ENCODE results near the gene C16orf92.
"Not testable (repeated sequence)": the region's sequence is repeated elsewhere in the genome, so short reads cannot be mapped to it uniquely, and the experiment has no call there.

The C16orf92 gene

GRCh38 chr16:30027588-30028437, 4.8 kb downstream of the C16orf92 start:
- no peak for FAIRE-seq

DNA sequence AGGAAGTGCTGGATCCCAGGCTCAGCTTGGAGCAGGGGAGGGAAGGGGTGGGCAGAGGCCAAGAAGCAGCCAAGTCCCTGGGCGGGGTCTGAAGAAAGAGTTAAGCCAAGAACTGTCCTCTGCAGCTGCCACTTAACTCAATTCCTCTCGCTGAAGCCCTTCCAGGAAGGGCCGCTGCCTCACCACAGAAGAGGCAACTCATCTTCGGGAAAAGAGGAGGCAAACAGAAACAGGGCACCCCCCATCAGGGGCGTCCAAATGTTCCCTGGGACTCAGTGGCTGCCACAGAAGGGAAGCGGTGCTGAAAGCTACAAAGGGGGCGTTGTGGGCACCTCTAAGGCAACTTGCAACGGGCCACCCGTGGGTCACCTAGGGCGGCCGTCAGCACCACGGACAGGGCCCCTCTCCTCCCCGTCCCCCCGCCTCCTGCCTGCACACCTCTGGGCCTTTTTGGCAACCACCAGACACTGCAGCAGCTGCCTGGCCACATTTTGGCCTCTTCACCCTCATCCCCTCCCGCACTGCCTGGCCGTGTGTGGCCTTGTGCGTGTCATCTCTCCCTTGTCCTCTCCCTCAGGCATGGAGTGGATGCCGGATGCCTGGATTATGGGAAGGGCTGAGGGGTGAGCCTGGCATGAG, 5.6 kb downstream of the C16orf92 start:
- FAIRE-seq = no peak

DNA sequence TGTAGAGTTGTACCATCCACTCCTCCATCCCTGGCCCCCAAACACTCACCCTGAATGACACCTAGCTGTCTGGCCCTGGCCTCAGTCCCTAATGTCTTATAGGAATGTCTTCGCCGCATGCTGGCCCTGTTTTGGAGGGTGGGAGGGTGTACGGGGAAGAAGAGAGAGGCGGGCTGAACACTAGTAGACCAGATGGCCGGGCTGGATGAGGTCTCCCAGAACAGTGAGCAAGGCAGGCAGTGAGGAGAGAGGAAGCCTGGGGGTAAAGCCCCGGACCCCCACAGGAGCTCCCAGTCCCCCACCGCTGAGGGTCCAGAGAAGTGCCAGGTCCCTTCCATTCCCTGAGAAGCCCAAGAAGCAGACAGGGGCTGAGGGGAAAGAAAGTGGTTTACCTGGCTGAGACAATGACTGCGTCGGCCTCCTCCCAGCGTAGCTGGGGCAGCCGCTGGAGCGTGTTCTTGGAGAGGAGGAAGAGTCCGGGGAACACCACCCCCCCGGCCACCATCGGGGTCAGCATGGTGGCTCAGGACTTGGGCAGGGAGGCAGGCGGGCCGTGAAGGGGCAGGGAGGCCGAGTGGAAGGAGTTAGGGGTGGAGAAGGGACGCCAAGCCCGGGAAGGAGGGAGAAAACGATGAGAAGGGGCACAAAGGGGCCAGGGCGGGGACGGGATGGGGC, 7.2 kb downstream of the C16orf92 start:
- FAIRE-seq = no peak

DNA sequence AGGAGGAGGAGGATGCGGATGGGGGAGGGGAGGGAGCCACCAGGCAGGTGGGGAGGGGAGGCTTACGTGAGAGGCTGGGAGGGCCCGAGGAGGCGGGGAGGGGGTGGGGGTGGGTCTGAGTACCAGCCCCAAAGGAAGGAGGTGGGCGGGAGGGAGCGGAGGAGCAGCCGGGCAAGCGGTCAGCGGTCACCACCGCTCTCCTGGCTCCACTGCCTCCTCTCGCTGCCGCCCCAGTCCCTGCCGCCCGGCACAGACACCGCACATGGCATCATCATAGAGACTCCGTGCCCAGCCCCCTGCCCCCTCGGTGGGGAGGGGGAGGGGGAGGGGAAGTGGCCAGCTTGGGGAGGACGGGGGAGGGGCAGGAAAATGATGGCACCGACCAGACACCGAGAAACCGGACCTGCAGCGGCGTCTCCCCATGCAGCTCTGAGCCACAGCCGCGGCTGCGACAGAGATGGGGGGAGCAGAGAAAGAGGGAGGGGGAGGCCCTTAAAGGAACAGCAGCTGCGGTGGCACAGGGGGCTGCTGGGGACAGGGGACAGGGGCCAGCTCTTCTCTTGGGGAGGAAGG, 7.9 kb downstream of the C16orf92 start, which contains the start of gene TLCD3B:
Gene TLCD3B (minus strand): TSS at position 431 of the 573 bp plus-strand sequence. CDS start 744 bp downstream, outside the sequence.
- FAIRE-seq = no peak

GRCh38 chr16:30031477-30031918, 8.5 kb downstream of the C16orf92 start:
- FAIRE-seq = no peak

- FAIRE-seq = no peak
These were observed 9.3 kb downstream of the C16orf92 start for GRCh38 chr16:30032083-30032819.

DNA sequence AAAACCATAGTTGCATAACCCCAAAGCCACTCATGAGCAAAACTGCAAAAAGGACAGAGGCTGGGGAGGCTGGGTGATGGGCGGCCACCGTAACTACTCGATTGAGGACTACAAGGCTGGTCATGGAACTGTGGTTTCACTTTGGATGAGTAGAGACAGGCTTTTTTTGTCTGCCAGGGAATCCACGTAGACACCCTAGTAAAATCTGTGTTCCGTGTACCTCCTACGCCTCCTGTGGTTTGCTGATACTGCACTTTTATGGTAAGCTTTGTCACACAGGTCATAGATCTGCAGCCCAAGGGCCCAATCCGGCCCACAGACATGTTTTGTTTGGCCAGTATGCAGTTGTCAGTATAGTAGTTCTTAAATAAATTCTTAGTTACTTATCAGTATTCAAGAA, 10.3 kb downstream of the C16orf92 start:
- FAIRE-seq = no peak

GRCh38 chr16:30040221-30040620, 17.2 kb downstream of the C16orf92 start:
- no peak for FAIRE-seq

DNA sequence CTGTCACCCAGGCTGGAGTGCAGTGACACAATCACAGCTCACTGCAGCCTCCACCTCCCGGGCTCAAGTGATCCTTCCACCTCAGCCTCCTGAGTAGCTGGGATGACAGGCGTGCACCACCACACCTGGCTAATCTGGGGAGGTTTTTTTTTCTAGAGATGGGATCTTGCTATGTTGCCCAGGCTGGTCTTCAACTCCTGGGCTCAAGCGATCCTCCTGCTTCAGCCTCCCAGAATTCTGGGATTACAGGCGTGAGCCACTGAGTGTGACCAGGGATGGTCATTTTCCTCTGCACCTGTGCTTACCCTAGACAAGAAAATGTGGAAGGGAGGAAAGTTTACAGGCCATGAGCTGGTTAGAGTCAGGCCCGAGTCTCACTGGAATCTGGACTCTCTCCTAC, 17.7 kb downstream of the C16orf92 start:
- FAIRE-seq = not testable (repeated sequence)

DNA sequence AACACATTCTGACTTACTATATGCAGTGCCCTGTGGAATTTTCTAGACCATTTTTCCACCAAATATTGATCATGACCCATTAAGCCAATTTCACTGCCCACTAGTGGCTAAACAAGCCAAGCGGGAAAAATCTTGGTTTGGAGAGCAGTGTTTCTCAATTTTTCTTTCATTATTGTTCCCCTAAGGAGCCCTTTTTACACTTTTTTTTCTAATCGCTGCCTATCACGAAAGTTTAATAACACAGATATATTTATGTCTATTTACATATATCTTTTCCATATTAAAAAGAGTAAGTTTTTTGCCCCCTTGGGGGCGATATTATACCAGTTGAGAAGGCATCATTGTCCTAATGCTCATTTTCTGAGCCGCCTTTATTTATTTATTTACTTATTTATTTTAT, 18.8 kb downstream of the C16orf92 start:
- peak; percentile 89 for FAIRE-seq

GRCh38 chr16:30046178-30046577, 23.2 kb downstream of the C16orf92 start:
- FAIRE-seq = no peak

DNA sequence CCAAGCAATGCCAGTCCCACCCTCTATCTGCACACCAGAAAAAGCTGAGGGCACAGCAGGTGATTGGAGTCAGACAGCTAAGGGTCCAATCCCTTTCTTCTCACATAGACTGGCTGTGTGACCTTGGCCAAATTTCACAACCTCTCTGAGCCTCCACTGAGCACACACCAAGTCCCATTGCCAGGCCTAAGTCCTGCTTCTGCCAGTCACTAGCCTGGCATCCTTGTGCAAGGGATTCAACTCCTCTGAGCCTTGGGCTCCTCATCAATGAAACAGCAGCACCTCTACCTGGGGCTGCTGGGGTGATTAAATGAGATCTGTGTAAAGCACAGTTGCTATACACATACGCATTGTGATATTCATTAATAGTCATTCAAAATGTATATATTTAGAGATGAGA, 23.6 kb downstream of the C16orf92 start:
- FAIRE-seq = no peak

DNA sequence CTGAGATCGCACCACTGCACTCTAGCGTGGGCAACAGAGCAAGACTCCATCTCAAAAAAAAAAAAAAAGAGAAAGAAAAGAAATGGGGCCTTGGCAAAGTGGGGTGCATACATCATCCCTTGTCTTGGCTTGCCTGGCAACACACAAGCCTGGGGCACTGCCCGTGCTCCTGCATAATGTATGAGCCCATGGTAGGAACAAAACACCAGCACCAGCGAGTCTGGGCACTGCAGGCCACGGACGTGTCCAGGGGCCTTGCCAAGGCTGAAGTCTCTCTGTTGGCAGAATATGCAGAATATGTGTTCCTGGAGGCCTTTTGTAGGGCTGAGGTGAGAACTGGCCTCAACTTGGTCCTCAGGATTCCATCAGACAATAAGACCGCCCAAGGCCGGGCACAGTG, 26.9 kb downstream of the C16orf92 start:
- no peak for FAIRE-seq

GRCh38 chr16:30051518-30051917, 28.5 kb downstream of the C16orf92 start:
- no peak for FAIRE-seq

GRCh38 chr16:30052671-30053372, 29.8 kb downstream of the C16orf92 start:
- FAIRE-seq = no peak

- no peak for FAIRE-seq
These were observed 30.5 kb downstream of the C16orf92 start for GRCh38 chr16:30053376-30054015.

DNA sequence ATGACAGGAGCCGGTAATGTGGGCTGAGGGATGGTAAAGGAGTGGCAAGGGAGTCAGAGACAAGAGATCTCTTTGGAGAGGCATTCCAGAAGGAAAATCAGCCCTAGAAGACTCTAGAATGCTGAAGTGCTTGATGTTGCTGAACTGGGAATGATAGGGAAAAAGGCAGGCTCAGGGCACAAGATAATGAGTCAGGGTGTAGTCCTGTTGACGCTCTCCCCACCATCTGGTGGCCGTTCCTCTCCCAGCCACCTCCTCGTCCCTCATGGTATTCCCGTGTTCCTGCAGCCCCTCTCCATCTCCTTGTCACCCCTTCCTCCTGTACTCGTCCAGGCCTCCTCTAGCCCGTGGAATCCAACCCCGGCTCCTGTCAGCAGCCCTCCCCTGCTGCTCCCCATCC, 31.5 kb downstream of the C16orf92 start:
- FAIRE-seq = no peak

DNA sequence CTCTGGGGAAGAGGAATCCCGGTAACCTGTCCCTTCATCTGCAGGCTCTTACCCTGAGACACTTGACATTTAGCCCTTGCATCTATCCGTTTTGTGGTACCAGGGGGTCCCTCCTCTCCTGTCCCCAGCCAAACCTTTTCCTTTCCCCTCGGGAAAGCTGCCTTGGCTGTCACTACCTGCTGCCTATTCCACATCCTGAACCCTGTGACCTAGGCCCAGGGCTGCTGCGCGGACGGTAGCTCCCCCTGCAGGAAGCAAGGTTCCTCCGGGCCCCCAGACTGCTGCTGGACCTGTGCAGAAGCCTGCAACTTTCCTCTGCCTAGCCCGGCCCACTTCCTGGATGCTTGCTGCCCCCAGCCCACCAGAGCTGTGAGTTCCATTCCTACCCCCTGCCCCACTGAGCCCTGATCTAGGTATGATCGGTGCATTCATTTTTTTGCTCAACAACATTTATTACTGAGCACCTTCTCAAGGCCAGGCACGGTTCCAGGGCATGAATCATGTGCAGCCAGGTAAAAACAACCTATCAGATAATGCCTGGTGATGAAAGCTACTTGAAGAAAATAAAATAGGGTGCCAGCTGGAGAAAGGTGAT, 32.1 kb downstream of the C16orf92 start:
- FAIRE-seq = no peak

- no peak for FAIRE-seq
These were observed 37.3 kb downstream of the C16orf92 start for GRCh38 chr16:30060346-30060745.

DNA sequence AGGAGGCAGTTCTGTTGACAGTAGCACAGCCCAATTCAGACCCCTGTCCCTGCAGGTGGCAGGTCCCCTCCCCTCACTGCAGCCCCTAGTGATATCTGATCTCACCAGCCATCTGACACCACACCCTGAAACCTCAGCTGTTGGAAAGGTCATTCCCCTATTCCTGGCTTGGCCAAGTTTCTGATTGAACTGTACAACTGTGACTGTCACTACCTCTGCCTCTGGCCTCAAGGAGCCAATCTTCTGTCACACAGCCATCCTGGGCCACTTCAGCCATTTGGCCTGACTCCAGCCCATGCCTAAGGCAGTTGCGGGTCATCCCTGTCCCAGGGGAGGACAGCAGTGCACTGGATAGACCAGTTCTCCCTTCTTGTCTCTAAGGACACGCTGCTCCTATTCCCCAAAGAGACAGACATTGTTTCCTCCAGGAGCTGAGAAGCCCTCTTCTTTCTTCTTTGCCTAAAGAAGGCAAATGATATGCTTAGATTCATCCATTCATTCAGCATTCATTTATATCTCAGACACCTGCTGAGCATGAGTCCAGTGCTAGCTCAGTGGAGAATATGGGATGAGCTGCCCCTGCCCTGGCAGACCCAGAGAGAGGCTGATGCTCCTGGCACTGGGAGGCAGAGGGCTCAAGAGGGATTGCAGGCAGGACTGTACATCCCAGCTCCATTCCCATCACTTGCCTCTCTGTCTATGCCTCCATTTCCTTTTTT, 38.0 kb downstream of the C16orf92 start:
- no peak for FAIRE-seq
